Mucosa of descending colon (tissue), 3 donors: ENCODE data around the gene KCNH3. TPM values are rescaled to one million over a fixed set of nuclear protein-coding genes. Genes with fewer than 3 reads are reported as not detected.

Experiments used
- ATAC-seq: fragments of 200-7000 bp; cut with Tn5 transposase; one replicate; pipeline ENCODE4 v1.9.1; 2020; ENCODE audit warnings: mild to moderate bottlenecking, moderate library complexity
- DNase-seq, 3 donors: peaks; one replicate each; pipeline ENCODE4 v3.0.0-alpha.2; 2020
- H3K36me3 ChIP-seq: fragments of 200-600 bp; one replicate; pipeline ENCODE4 v1.8.0; 2021; ENCODE audit warnings: low read depth, mild to moderate bottlenecking
- H3K4me1 ChIP-seq: fragments of 200-600 bp; one replicate; pipeline ENCODE4 v1.8.0; 2021; ENCODE audit warnings: low read depth, mild to moderate bottlenecking
- H3K4me3 ChIP-seq: fragments of 200-600 bp; one replicate; pipeline ENCODE4 v1.8.0; 2021; ENCODE audit warnings: mild to moderate bottlenecking
- H3K9me3 ChIP-seq: fragments of 200-600 bp; one replicate; pipeline ENCODE4 v1.8.0; 2021; ENCODE audit warnings: mild to moderate bottlenecking
- CTCF ChIP-seq: fragments of 200-600 bp; IDR thresholded peaks from one replicate; pipeline ENCODE4 v1.8.0; 2022; ENCODE audit warnings: antibody characterized with exemption, mild to moderate bottlenecking
- intact Hi-C, 2 donors: fragments of 100-400 bp; cut with DNase I in 1 of 2; cut with micrococcal nuclease in 1 of 2; formaldehyde crosslinking; loops; one replicate each; pipeline versions ENCODE4 v1.11.0 to v1.11.1; 2022; cut with DNase I, micrococcal nuclease
- total RNA-seq, 3 donors: library from RNA; stranded (reverse); fragmentation: NEBNext Ultra II Directional in 2 of 3; extraction: Animal tissue kit (Norgen Biotek cat#: 25700) in 2 of 3; gene quantifications; one replicate each; pipeline versions ENCODE4 v1.2.1 to v1.2.4, GENCODE V29; 2021 to 2023
- donor health status: DM: no; HTN: no; CAD: no; lungs with moderate emphysema.
- donor health status: DM: no; HTN: no; CAD: no.
- donor health status: DM: no; HTN: yes; CAD: no.

Gene KCNH3
- total RNA-seq, 3 donors from 2014 or later, result 0.13 to 0.19 TPM; not detected in 1

- no peak overlapping the region for H3K4me3 ChIP-seq
- DNase-seq (no peak), ATAC-seq (no peak)
- no peak for TF ChIP-seq CTCF
- H3K9me3 ChIP-seq, result no peaks in the 10 kb centered on the region
- no peaks in the 10 kb centered on the region for H3K36me3 ChIP-seq
- peaks cover 3% of the 10 kb centered on the region for H3K4me1 ChIP-seq
- intact Hi-C loops, result no loop called here
Measured at GRCh38 chr12:49552899-49553298, 14.1 kb downstream of the KCNH3 start.

GRCh38 chr12:49553512-49554088 lies 14.8 kb downstream of the KCNH3 start:
- no peak for DNase-seq
- Histone ChIP-seq H3K9me3 (no peaks in the 10 kb centered on the region), H3K4me3 (no peak overlapping the region), H3K36me3 (no peaks in the 10 kb centered on the region), H3K4me1 (peaks cover 3% of the 10 kb centered on the region)
- ATAC-seq, result peak; percentile 25
- intact Hi-C loops, result no loop called here
- no peak for TF ChIP-seq CTCF

- Histone ChIP-seq H3K4me1 (no peaks in the 10 kb centered on the region), H3K4me3 (no peak overlapping the region), H3K9me3 (no peaks in the 10 kb centered on the region), H3K36me3 (no peaks in the 10 kb centered on the region)
- intact Hi-C loops, result no loop called here
- no peak for TF ChIP-seq CTCF
- ATAC-seq (no peak), DNase-seq (no peak)
Measured at GRCh38 chr12:49554266-49554665, 15.4 kb downstream of the KCNH3 start.

- DNase-seq (no peak), ATAC-seq (no peak)
- no peak for TF ChIP-seq CTCF
- H3K9me3 ChIP-seq, result no peaks in the 10 kb centered on the region
- no peak overlapping the region for H3K4me3 ChIP-seq
- no peaks in the 10 kb centered on the region for H3K36me3 ChIP-seq
- H3K4me1 ChIP-seq, result no peaks in the 10 kb centered on the region
- intact Hi-C loops, result no loop called here
Measured at GRCh38 chr12:49555631-49556390, 17.0 kb downstream of the KCNH3 start.

- no peaks in the 10 kb centered on the region for H3K4me1 ChIP-seq
- TF ChIP-seq CTCF, result no peak
- intact Hi-C loops, result no loop called here
- no peak for DNase-seq
- H3K9me3 ChIP-seq, result no peaks in the 10 kb centered on the region
- no peak overlapping the region for H3K4me3 ChIP-seq
- ATAC-seq, result no peak
- peaks cover 2% of the 10 kb centered on the region for H3K36me3 ChIP-seq
Measured at GRCh38 chr12:49556391-49557186, 17.8 kb downstream of the KCNH3 start.
